Measurements from ENCODE around the gene SEPTIN12. TPM values are rescaled to one million over a fixed set of nuclear protein-coding genes. Genes with fewer than 3 reads are reported as not detected.

Gene SEPTIN12
- total RNA-seq, 1 experiment from 2014 or later = not detected

- no peak for TF ChIP-seq ATF6 (CRISPR knock-in tag; IDR thresholded peaks at IDR 0.05)
- TF ChIP-seq, protein P1, sequence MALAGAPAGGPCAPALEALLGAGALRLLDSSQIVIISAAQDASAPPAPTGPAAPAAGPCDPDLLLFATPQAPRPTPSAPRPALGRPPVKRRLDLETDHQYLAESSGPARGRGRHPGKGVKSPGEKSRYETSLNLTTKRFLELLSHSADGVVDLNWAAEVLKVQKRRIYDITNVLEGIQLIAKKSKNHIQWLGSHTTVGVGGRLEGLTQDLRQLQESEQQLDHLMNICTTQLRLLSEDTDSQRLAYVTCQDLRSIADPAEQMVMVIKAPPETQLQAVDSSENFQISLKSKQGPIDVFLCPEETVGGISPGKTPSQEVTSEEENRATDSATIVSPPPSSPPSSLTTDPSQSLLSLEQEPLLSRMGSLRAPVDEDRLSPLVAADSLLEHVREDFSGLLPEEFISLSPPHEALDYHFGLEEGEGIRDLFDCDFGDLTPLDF (CRISPR knock-in tag; IDR thresholded peaks at IDR 0.05) = no peak
Measured at GRCh38 chr16:4795181-4795827, 7.2 kb upstream of the SEPTIN12 start, which contains the start of gene SMIM22 (continued).

GRCh38 chr16:4792951-4793513, 4.9 kb upstream of the SEPTIN12 start:
- TF ChIP-seq CREM (CRISPR knock-in tag; IDR thresholded peaks at IDR 0.05) = no peak
- TF ChIP-seq ZNF416 (CRISPR knock-in tag; IDR thresholded peaks at IDR 0.05) = no peak
- TF ChIP-seq, protein P2, sequence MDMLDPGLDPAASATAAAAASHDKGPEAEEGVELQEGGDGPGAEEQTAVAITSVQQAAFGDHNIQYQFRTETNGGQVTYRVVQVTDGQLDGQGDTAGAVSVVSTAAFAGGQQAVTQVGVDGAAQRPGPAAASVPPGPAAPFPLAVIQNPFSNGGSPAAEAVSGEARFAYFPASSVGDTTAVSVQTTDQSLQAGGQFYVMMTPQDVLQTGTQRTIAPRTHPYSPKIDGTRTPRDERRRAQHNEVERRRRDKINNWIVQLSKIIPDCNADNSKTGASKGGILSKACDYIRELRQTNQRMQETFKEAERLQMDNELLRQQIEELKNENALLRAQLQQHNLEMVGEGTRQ (CRISPR knock-in tag; IDR thresholded peaks at IDR 0.05) = no peak
- TF ChIP-seq NR2C2 (CRISPR knock-in tag; IDR thresholded peaks at IDR 0.05) = no peak
- TF ChIP-seq ZNF281 (CRISPR knock-in tag; IDR thresholded peaks at IDR 0.05) = no peak
- TF ChIP-seq, protein P3, sequence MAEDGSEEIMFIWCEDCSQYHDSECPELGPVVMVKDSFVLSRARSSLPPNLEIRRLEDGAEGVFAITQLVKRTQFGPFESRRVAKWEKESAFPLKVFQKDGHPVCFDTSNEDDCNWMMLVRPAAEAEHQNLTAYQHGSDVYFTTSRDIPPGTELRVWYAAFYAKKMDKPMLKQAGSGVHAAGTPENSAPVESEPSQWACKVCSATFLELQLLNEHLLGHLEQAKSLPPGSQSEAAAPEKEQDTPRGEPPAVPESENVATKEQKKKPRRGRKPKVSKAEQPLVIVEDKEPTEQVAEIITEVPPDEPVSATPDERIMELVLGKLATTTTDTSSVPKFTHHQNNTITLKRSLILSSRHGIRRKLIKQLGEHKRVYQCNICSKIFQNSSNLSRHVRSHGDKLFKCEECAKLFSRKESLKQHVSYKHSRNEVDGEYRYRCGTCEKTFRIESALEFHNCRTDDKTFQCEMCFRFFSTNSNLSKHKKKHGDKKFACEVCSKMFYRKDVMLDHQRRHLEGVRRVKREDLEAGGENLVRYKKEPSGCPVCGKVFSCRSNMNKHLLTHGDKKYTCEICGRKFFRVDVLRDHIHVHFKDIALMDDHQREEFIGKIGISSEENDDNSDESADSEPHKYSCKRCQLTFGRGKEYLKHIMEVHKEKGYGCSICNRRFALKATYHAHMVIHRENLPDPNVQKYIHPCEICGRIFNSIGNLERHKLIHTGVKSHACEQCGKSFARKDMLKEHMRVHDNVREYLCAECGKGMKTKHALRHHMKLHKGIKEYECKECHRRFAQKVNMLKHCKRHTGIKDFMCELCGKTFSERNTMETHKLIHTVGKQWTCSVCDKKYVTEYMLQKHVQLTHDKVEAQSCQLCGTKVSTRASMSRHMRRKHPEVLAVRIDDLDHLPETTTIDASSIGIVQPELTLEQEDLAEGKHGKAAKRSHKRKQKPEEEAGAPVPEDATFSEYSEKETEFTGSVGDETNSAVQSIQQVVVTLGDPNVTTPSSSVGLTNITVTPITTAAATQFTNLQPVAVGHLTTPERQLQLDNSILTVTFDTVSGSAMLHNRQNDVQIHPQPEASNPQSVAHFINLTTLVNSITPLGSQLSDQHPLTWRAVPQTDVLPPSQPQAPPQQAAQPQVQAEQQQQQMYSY (CRISPR knock-in tag; IDR thresholded peaks at IDR 0.05) = no peak
- TF ChIP-seq ZNF396 (CRISPR knock-in tag; IDR thresholded peaks at IDR 0.05; ENCODE audit: borderline replicate concordance) = no peak
- TF ChIP-seq EMX1 (CRISPR knock-in tag; IDR thresholded peaks at IDR 0.05) = no peak
- TF ChIP-seq CBFB (CRISPR knock-in tag; IDR thresholded peaks at IDR 0.05; ENCODE audit: low read depth) = no peak
- TF ChIP-seq ZNF138 (CRISPR knock-in tag; conservative IDR thresholded peaks at IDR 0.05) = no peak
- no peak for TF ChIP-seq FOXK1 (CRISPR knock-in tag; IDR thresholded peaks at IDR 0.05)
- TF ChIP-seq ZNF317 (CRISPR knock-in tag; IDR thresholded peaks at IDR 0.05; ENCODE audit: borderline replicate concordance, low read depth) = no peak
- TF ChIP-seq ESRRA (CRISPR knock-in tag; IDR thresholded peaks at IDR 0.05; ENCODE audit: borderline replicate concordance) = no peak
- TF ChIP-seq ATF3 (CRISPR knock-in tag; conservative IDR thresholded peaks at IDR 0.05) = no peak
- TF ChIP-seq, protein P4, sequence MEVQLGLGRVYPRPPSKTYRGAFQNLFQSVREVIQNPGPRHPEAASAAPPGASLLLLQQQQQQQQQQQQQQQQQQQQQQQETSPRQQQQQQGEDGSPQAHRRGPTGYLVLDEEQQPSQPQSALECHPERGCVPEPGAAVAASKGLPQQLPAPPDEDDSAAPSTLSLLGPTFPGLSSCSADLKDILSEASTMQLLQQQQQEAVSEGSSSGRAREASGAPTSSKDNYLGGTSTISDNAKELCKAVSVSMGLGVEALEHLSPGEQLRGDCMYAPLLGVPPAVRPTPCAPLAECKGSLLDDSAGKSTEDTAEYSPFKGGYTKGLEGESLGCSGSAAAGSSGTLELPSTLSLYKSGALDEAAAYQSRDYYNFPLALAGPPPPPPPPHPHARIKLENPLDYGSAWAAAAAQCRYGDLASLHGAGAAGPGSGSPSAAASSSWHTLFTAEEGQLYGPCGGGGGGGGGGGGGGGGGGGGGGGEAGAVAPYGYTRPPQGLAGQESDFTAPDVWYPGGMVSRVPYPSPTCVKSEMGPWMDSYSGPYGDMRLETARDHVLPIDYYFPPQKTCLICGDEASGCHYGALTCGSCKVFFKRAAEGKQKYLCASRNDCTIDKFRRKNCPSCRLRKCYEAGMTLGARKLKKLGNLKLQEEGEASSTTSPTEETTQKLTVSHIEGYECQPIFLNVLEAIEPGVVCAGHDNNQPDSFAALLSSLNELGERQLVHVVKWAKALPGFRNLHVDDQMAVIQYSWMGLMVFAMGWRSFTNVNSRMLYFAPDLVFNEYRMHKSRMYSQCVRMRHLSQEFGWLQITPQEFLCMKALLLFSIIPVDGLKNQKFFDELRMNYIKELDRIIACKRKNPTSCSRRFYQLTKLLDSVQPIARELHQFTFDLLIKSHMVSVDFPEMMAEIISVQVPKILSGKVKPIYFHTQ (CRISPR knock-in tag; IDR thresholded peaks at IDR 0.05) = no peak
- no peak for TF ChIP-seq TCF7 (CRISPR knock-in tag; IDR thresholded peaks at IDR 0.05; ENCODE audit: low read depth)
- no peak for TF ChIP-seq NFE2L1 (CRISPR knock-in tag; IDR thresholded peaks at IDR 0.05)
- TF ChIP-seq GTF2I (CRISPR knock-in tag; conservative IDR thresholded peaks at IDR 0.05) = no peak
- H3K4me3 Mint-ChIP-seq = no peak overlapping the region
- ChIA-PET POLR2A (interaction anchor here (0.7 to 1.2 kb wide), 2 partner anchors 9 to 543 kb away, joined by 3 to 5 read pairs; no protein-coding TSS in a partner anchor), CTCF (no interaction called here)
- peaks cover 4% of the 10 kb centered on the region; the same call in 1 of the 2 replicates for H3K36me3 Mint-ChIP-seq
- H3K27ac Mint-ChIP-seq = no peak overlapping the region
- DNase-seq (ENCODE audit: low spot score) (no peak), ATAC-seq (no peak)
- no peaks in the 10 kb centered on the region; the same call in 1 of the 2 replicates for H3K27me3 Mint-ChIP-seq (ENCODE audit: low read depth)
- peaks cover 7% of the 10 kb centered on the region for H3K4me1 Mint-ChIP-seq
- H3K9me3 Mint-ChIP-seq = no peaks in the 10 kb centered on the region
